Activated naive CD4-positive, alpha-beta T cell treated with anti-CD3 and anti-CD28 coated beads for 36 hours (primary cell): ENCODE data around the gene HELZ. TPM values are rescaled to one million over a fixed set of nuclear protein-coding genes. Genes with fewer than 3 reads are reported as not detected.

ENCODE experiments used
- CTCF ChIA-PET: fragments of 350-600 bp; sonication (Branson Sonifier 250); formaldehyde crosslinking; loops from one replicate; lab custom pipeline; 2021; ENCODE audit warnings: antibody characterized with exemption; lab: Charles Lee
- DNase-seq: peaks from one replicate; pipeline ENCODE4 v3.0.0-alpha.2; 2020
- H3K27ac Mint-ChIP-seq: one replicate; pipeline ENCODE4 v1.8.0; 2021; ENCODE audit warnings: mild to moderate bottlenecking, mixed read lengths
- H3K27me3 Mint-ChIP-seq: one replicate; pipeline ENCODE4 v1.8.0; 2021; ENCODE audit warnings: low read depth, mixed read lengths
- H3K36me3 Mint-ChIP-seq: one replicate; pipeline ENCODE4 v1.8.0; 2021; ENCODE audit warnings: low read depth, mixed read lengths
- H3K4me1 Mint-ChIP-seq: one replicate; pipeline ENCODE4 v1.8.0; 2021; ENCODE audit warnings: low read depth, mixed read lengths
- H3K4me3 Mint-ChIP-seq: one replicate; pipeline ENCODE4 v1.8.0; 2021; ENCODE audit warnings: mild to moderate bottlenecking, moderate library complexity, mixed read lengths
- H3K9me3 Mint-ChIP-seq: one replicate; pipeline ENCODE4 v1.8.0; 2021; ENCODE audit warnings: mixed read lengths
- intact Hi-C: fragments of 100-400 bp; cut with micrococcal nuclease; formaldehyde crosslinking; loops from one replicate; pipeline ENCODE4 v1.15.1; 2023
- total RNA-seq, 2 experiments: library from RNA; stranded (reverse); gene quantifications; one replicate each; pipeline ENCODE4 v1.2.3, GENCODE V29; 2021

HELZ gene
- total RNA-seq, 2 experiments from 2014 or later: 34.7 to 39.5 TPM

DNA sequence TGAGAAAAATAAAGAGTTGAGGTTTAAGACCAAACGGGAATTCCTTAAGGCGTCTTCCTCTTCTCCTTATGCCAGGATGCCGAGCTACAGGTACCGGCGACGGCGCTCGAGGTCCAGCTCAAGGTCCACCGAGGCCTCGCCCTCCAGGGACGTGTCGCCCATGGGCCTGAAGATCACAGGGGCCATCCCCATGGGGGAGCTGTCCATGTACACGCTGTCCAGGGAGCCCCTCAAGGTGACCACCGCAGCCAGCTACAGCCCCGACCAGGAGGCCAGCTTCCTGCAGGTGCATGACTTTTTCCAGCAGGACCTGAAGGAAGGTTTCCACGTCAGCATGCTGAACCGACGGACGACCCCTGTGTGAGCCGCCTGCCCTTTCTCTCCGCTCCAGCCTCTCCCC lies 214.4 kb downstream of the HELZ start:
- Mint-ChIP-seq H3K27ac (no peak overlapping the region), H3K4me1 (peaks cover 5% of the 10 kb centered on the region), H3K9me3 (no peaks in the 10 kb centered on the region), H3K27me3 (no peaks in the 10 kb centered on the region), H3K36me3 (no peaks in the 10 kb centered on the region), H3K4me3 (no peak overlapping the region)
- DNase-seq: no peak
- intact Hi-C loops: no loop called here
- CTCF ChIA-PET: no interaction called here

- Mint-ChIP-seq H3K4me3 (no peak overlapping the region), H3K9me3 (no peaks in the 10 kb centered on the region), H3K36me3 (no peaks in the 10 kb centered on the region), H3K27me3 (no peaks in the 10 kb centered on the region), H3K27ac (no peak overlapping the region), H3K4me1 (no peaks in the 10 kb centered on the region)
- intact Hi-C loops: loop anchor here (10.0 kb wide), 1 partner anchor 58 kb away; no protein-coding TSS in a partner anchor
- no peak for DNase-seq
- CTCF ChIA-PET: no interaction called here
Measured at GRCh38 chr17:67027031-67027628, 217.9 kb downstream of the HELZ start.

- CTCF ChIA-PET: no interaction called here
- no peaks in the 10 kb centered on the region for H3K36me3 Mint-ChIP-seq
Measured at GRCh38 chr17:67026341-67026740, 218.7 kb downstream of the HELZ start.

GRCh38 chr17:67025216-67025792 lies 219.7 kb downstream of the HELZ start:
- Mint-ChIP-seq H3K27me3 (no peaks in the 10 kb centered on the region), H3K36me3 (no peaks in the 10 kb centered on the region), H3K4me1 (no peaks in the 10 kb centered on the region), H3K9me3 (no peaks in the 10 kb centered on the region), H3K27ac (no peak overlapping the region), H3K4me3 (no peak overlapping the region)
- intact Hi-C loops: loop anchor here (10.0 kb wide), 1 partner anchor 59 kb away; no protein-coding TSS in a partner anchor
- DNase-seq: no peak
- CTCF ChIA-PET: no interaction called here

More at GRCh38 chr17:67026341-67026740, 218.7 kb downstream of the HELZ start:
- no peaks in the 10 kb centered on the region for H3K9me3 Mint-ChIP-seq
- DNase-seq: no peak
- intact Hi-C loops: loop anchor here (10.0 kb wide), 1 partner anchor 58 kb away; no protein-coding TSS in a partner anchor
- no peak overlapping the region for H3K27ac Mint-ChIP-seq
- no peaks in the 10 kb centered on the region for H3K27me3 Mint-ChIP-seq
- H3K4me1 Mint-ChIP-seq: no peaks in the 10 kb centered on the region
- no peak overlapping the region for H3K4me3 Mint-ChIP-seq

DNA sequence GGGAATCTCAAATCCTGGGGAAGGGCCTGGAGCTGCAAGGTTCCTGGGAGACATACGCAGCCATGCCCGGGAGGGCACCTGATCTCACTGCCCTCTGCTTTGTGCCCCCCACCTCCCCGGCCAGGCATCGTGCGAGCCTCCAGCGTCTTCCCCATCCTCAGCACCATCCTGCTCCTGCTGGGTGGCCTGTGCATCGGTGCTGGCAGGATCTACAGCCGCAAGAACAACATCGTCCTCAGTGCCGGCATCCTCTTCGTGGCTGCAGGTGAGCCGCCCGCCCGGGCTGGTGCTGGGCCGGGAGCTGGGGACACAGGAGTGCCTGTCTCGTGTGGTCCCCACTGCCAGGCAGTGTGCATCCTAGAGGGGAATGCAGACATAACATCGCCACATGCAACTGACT lies 220.3 kb downstream of the HELZ start:
- CTCF ChIA-PET: no interaction called here
- no peak for DNase-seq
- no peaks in the 10 kb centered on the region for H3K27me3 Mint-ChIP-seq
- no peak overlapping the region for H3K27ac Mint-ChIP-seq
- no peaks in the 10 kb centered on the region for H3K36me3 Mint-ChIP-seq
- H3K9me3 Mint-ChIP-seq: no peaks in the 10 kb centered on the region
- no peaks in the 10 kb centered on the region for H3K4me1 Mint-ChIP-seq
- intact Hi-C loops: loop anchor here (10.0 kb wide), 1 partner anchor 60 kb away; no protein-coding TSS in a partner anchor
- no peak overlapping the region for H3K4me3 Mint-ChIP-seq

DNA sequence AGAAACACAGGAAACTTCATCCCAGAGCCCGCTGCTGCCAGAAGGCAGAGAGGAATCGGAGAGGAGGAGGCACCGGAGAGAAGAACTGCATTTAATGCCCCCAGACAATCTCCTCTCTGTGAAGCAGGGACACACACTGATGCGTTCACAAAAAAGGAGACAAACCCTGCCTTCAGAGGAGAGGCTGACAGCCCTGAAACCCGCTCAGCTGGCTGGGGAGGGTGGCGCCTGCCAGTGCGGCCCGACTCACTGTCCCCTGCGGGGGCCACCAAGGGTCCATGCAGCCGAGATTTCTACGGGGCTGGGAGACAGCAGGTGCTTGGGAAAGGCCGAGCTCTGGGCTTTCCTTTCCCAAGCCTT lies 222.6 kb downstream of the HELZ start:
- Mint-ChIP-seq H3K4me1 (no peaks in the 10 kb centered on the region), H3K27me3 (no peaks in the 10 kb centered on the region), H3K27ac (no peak overlapping the region), H3K9me3 (no peaks in the 10 kb centered on the region), H3K4me3 (no peak overlapping the region), H3K36me3 (no peaks in the 10 kb centered on the region)
- intact Hi-C loops: loop anchor here (10.0 kb wide), 1 partner anchor 62 kb away; no protein-coding TSS in a partner anchor
- DNase-seq: no peak
- CTCF ChIA-PET: no interaction called here

DNA sequence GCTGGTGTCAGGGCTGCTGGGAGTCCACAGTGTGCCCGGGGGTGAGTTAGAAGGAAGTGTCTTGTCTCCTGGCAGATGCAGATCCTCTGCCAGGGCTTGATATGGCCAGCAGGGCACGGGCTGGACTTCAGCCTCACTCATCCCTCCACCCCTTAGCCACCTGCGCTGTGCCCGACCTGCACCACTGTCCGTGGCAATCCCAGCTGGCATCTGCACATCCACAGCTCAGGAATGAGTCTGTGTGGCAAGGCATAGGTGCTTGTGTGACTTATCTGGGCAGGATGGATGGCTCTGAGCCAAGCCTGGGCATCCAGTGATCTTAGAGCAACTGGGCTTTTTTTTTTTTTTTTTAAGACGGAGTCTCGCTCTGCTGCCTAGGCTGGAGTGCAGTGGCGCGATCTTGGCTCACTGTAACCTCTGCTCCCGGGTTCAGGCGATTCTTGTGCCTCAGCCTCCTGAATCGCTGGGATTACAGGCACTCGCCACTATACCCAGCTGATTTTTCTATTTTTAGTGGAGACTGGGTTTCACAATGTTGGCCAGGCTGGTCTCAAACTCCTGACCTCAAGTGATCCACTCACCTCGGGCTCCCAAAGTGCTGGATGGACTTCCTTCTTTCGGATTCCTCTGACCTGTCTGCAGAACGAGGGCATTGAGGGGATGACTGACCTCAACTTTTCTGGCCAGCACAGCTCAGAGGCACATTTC lies 223.1 kb downstream of the HELZ start:
- H3K36me3 Mint-ChIP-seq: no peaks in the 10 kb centered on the region
- CTCF ChIA-PET: no interaction called here
- intact Hi-C loops: loop anchor here (10.0 kb wide), 1 partner anchor 63 kb away; no protein-coding TSS in a partner anchor
- no peaks in the 10 kb centered on the region for H3K4me1 Mint-ChIP-seq
- DNase-seq: no peak
- H3K4me3 Mint-ChIP-seq: no peak overlapping the region
- H3K9me3 Mint-ChIP-seq: no peaks in the 10 kb centered on the region
- H3K27ac Mint-ChIP-seq: no peak overlapping the region
- H3K27me3 Mint-ChIP-seq: no peaks in the 10 kb centered on the region

DNA sequence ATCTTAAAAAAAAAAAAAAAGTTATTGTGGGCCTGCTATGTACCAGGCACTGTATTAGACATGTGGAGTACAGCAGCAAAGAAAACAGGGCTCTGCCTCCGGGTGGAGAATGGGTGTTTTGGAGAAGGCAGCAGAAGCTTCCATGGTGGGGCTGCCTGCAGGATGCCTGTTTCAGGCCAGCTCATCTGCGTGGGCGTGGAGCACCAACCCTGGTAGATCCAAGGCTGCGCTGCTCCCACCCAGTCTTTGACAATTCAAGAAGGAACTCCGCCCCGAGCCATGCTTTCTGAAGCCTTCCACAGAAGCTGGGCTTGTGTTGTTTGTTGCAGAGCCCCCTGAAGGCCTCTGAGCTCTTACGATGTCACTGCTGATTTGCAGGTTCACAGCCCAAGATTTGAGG lies 223.8 kb downstream of the HELZ start:
- Mint-ChIP-seq H3K36me3 (no peaks in the 10 kb centered on the region), H3K27ac (no peak overlapping the region), H3K4me3 (no peak overlapping the region), H3K4me1 (no peaks in the 10 kb centered on the region), H3K9me3 (no peaks in the 10 kb centered on the region), H3K27me3 (no peaks in the 10 kb centered on the region)
- intact Hi-C loops: loop anchor here (10.0 kb wide), 1 partner anchor 64 kb away; no protein-coding TSS in a partner anchor
- CTCF ChIA-PET: interaction anchor here (1.0 kb wide), 1 partner anchor 11 kb away, joined by 3 read pairs; no protein-coding TSS in a partner anchor
- DNase-seq: no peak

Other genes with a start within 250 kb of the HELZ start
- not detected for gene CACNG1, start 200.6 kb downstream of the HELZ start, total RNA-seq
- 10 to 100 TPM; 67.8 to 70.7 TPM for gene PSMD12, start 121.4 kb upstream of the HELZ start, total RNA-seq
- 10 to 100 TPM; 58.7 to 60.0 TPM for gene PITPNC1, start 132.1 kb upstream of the HELZ start, total RNA-seq